B cell (primary cell): Measurements from ENCODE around the gene NKX1-1. TPM values are rescaled to one million over a fixed set of nuclear protein-coding genes. Genes with fewer than 3 reads are reported as not detected.

Experiments used
- ATAC-seq: fragments of 200-7000 bp; cut with Tn5 transposase; one replicate; pipeline ENCODE4 v1.10.0; 2021; ENCODE audit warnings: low read depth, mild to moderate bottlenecking, moderate number of reproducible peaks, moderate library complexity
- CTCF ChIA-PET: fragments of 350-600 bp; sonication (Branson Sonifier 250); formaldehyde crosslinking; loops from one replicate; lab custom pipeline; 2021; ENCODE audit warnings: antibody characterized with exemption, inconsistent platforms; lab: Charles Lee
- POLR2A ChIA-PET: fragments of 350-600 bp; sonication (Branson Sonifier 250); formaldehyde crosslinking; loops from one replicate; lab custom pipeline; 2021; ENCODE audit warnings: antibody characterized with exemption; lab: Charles Lee
- DNase-seq: peaks from one replicate; pipeline ENCODE4 v3.0.0; 2013
- H2AFZ ChIP-seq: 2 replicates; pipeline ENCODE4 v1.6.1; 2012; ENCODE audit warnings: mild to moderate bottlenecking, low read depth, low read length; ENCODE audit not compliant: insufficient read depth, poor library complexity, severe bottlenecking
- H3K27ac ChIP-seq, 2 donors: 1 replicate in 1 of 2; 2 replicates in 1 of 2; pipeline ENCODE4 v1.5.1; 2012 to 2013; ENCODE audit warnings: low read length in 2 of 2, mild to moderate bottlenecking in 2 of 2, moderate library complexity in 1 of 2
- H3K27me3 ChIP-seq, 4 experiments: fragments of 200-600 bp in 1 of 4; sonication (generic) in 1 of 4; replicated peaks in 1 of 4; 1 replicate in 2 of 4; 2 replicates in 2 of 4; pipeline versions ENCODE4 v1.6.1 to v1.7.0; 2013 to 2016; ENCODE audit warnings: low read length in 3 of 4, mild to moderate bottlenecking in 2 of 4, mixed read lengths in 1 of 4, moderate library complexity in 1 of 4; ENCODE audit not compliant: insufficient read depth in 4 of 4, control insufficient read depth in 3 of 4; ENCODE audit errors: control extremely low read depth in 1 of 4
- H3K36me3 ChIP-seq, 2 experiments: replicated peaks in 1 of 2; 1 replicate in 1 of 2; 2 replicates in 1 of 2; pipeline versions ENCODE4 v1.6.1 to v1.7.1; 2013; ENCODE audit warnings: low read length in 1 of 2; ENCODE audit not compliant: insufficient read depth in 2 of 2, control insufficient read depth in 1 of 2; ENCODE audit errors: control extremely low read depth in 1 of 2, extremely low read depth in 1 of 2
- H3K4me1 ChIP-seq, 2 donors: fragments of 200-600 bp in 1 of 2; sonication (generic) in 1 of 2; 1 replicate in 1 of 2; 2 replicates in 1 of 2; pipeline versions ENCODE4 v1.5.1 to v1.6.1; 2013 to 2017; ENCODE audit warnings: low read length in 2 of 2; ENCODE audit not compliant: control insufficient read depth in 2 of 2, insufficient read depth in 2 of 2
- H3K4me2 ChIP-seq: replicated peaks from 2 replicates; pipeline ENCODE3; 2012; ENCODE audit warnings: mild to moderate bottlenecking, low read depth, low read length; ENCODE audit not compliant: poor library complexity, severe bottlenecking
- H3K4me3 ChIP-seq, 5 experiments: fragments of 200-600 bp in 1 of 5; sonication (generic) in 1 of 5; 1 replicate in 3 of 5; 2 replicates in 2 of 5; pipeline versions ENCODE4 v1.5.1 to v1.7.0; 2011 to 2016; ENCODE audit warnings: low read length in 4 of 5, mild to moderate bottlenecking in 4 of 5, low read depth in 2 of 5, control low read depth in 1 of 5, moderate library complexity in 1 of 5; ENCODE audit not compliant: insufficient read depth in 1 of 5; ENCODE audit errors: control extremely low read depth in 1 of 5, extremely low read depth in 1 of 5
- H3K79me2 ChIP-seq: fragments of 200-600 bp; sonication (generic); one replicate; pipeline ENCODE4 v1.6.0; 2016; ENCODE audit warnings: low read length; ENCODE audit not compliant: control insufficient read depth, insufficient read depth
- H3K9ac ChIP-seq: fragments of 200-600 bp; sonication (generic); 2 replicates; pipeline ENCODE4 v1.6.1; 2017; ENCODE audit warnings: mild to moderate bottlenecking, low read length, moderate library complexity
- H3K9me3 ChIP-seq, 3 donors: one replicate each; pipeline versions ENCODE4 v1.6.1 to v1.7.1; 2013; ENCODE audit warnings: low read length in 2 of 3; ENCODE audit not compliant: control insufficient read depth in 2 of 3, insufficient read depth in 1 of 3; ENCODE audit errors: control extremely low read depth in 1 of 3
- H4K20me1 ChIP-seq: 2 replicates; pipeline ENCODE4 v1.6.0; 2012; ENCODE audit warnings: mild to moderate bottlenecking, low read length; ENCODE audit not compliant: insufficient read depth, control insufficient read depth, poor library complexity, severe bottlenecking
- H3K27ac Mint-ChIP-seq: one replicate; pipeline ENCODE4 v1.8.0; 2021; ENCODE audit warnings: mixed read lengths
- H3K27me3 Mint-ChIP-seq: one replicate; pipeline ENCODE4 v1.8.0; 2021; ENCODE audit warnings: mixed read lengths
- H3K4me1 Mint-ChIP-seq: one replicate; pipeline ENCODE4 v1.8.0; 2021; ENCODE audit warnings: mixed read lengths
- H3K4me3 Mint-ChIP-seq: one replicate; pipeline ENCODE4 v1.8.0; 2021; ENCODE audit warnings: mixed read lengths
- H3K9me3 Mint-ChIP-seq: one replicate; pipeline ENCODE4 v1.8.0; 2022; ENCODE audit warnings: mixed read lengths; ENCODE audit not compliant: insufficient read depth
- CTCF ChIP-seq: fragments of 200-600 bp; IDR thresholded peaks from one replicate; pipeline ENCODE4 v1.8.0; 2022; ENCODE audit warnings: antibody characterized with exemption, mild to moderate bottlenecking
- EZH2 ChIP-seq: IDR thresholded peaks from 2 replicates; pipeline ENCODE4 v1.6.1; 2012; ENCODE audit warnings: borderline replicate concordance, low read depth, mild to moderate bottlenecking, moderate library complexity, low read length; ENCODE audit not compliant: insufficient read depth, poor library complexity, severe bottlenecking
- WGBS: methylation state at CpG from one replicate; pipeline ENCODE4 v1.1.5; 2013; ENCODE audit warnings: missing lambda C conversion rate; ENCODE audit not compliant: insufficient coverage; 5-methylcytosine and 5-hydroxymethylcytosine counted together
- intact Hi-C: fragments of 100-400 bp; cut with micrococcal nuclease; formaldehyde crosslinking; loops from one replicate; pipeline ENCODE4 v1.10.0; 2022
- polyA plus RNA-seq: library from polyadenylated mRNA; depleted of rRNA; stranded (reverse); fragments of >200 nt; gene quantifications from 2 replicates; pipeline ENCODE4 v1.2.3, GENCODE V29; 2012
- total RNA-seq, 2 donors: library from RNA; stranded (reverse); fragments of 120-200 nt in 1 of 2; gene quantifications; 1 replicate in 1 of 2; 2 replicates in 1 of 2; pipeline versions ENCODE4 v1.2.3 to v1.2.4, GENCODE V29; 2013 to 2022

NKX1-1 gene
- total and polyA plus RNA-seq, 2 donors (not counting 1 experiment from before 2014, with no cell fraction given) = not detected

- CTCF ChIA-PET = interaction anchor here (0.6 kb wide), 1 partner anchor 366 kb away, joined by 5 read pairs; no protein-coding TSS in a partner anchor
- Mint-ChIP-seq H3K27ac (no peak overlapping the region), H3K27me3 (no peaks in the 10 kb centered on the region), H3K4me1 (no peaks in the 10 kb centered on the region), H3K9me3 (no peaks in the 10 kb centered on the region), H3K4me3 (no peak overlapping the region)
- intact Hi-C loops = no loop called here
- POLR2A ChIA-PET = no interaction called here
- Histone ChIP-seq H3K79me2 (no peaks in the 10 kb centered on the region), H3K9ac (no peak overlapping the region), H3K9me3 (peaks cover 0 to 14% (median 0%) of the 10 kb centered on the region in 3 donors), H3K4me1 (no peaks in the 10 kb centered on the region), H3K27me3 (no peaks in the 10 kb centered on the region), H3K4me2 (no peak overlapping the region), H4K20me1 (no peaks in the 10 kb centered on the region), H2AFZ (no peak overlapping the region), H3K36me3 (no peaks in the 10 kb centered on the region), H3K4me3 (no peak overlapping the region), H3K27ac (no peak overlapping the region)
- no peak for TF ChIP-seq EZH2
- TF ChIP-seq CTCF = no peak
- ATAC-seq (no peak), DNase-seq (no peak)
- WGBS = 87% methylated on average over 19 of the region's 22 CpGs
Observed at GRCh38 chr4:1446502-1447386, 40.5 kb upstream of the NKX1-1 start.
